ENCODE data around the gene LGALS3BP. TPM values are rescaled to one million over a fixed set of nuclear protein-coding genes. Genes with fewer than 3 reads are reported as not detected.

The LGALS3BP gene
- total and polyA plus RNA-seq, 2 of the 8 experiments (the other 6 are each of a cell fraction or from before 2014, with no cell fraction given), result 56.1 to 61.6 TPM

DNA sequence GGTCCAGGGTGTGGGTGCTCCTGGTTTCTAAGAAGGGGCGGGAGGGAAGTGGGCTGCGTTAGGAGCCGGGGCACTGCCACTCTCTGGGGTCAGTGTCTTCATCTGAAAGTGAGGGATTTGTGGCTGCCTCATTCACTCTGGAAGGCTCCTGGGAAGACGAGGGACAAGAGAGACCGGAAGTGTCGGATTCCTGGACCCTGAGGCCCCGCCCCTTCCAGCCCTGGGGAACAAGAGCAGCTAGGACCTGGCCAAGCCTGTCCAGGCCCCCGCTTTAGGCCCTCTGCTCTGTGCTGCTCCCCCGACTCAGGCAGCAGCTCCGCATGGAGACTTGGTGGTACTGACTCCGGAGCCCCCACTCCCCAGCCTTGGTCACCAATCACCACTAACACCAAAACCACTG, 6.5 kb downstream of the LGALS3BP start:
- H3K23ac ChIP-seq (ENCODE audit: insufficient read length), result no peak overlapping the region
- H3K79me1 ChIP-seq (ENCODE audit: low read depth, low read length), result no peaks in the 10 kb centered on the region
- no peaks in the 10 kb centered on the region; a peak in 2 of 8 replicates for H3K36me3 ChIP-seq (ENCODE audit: control insufficient read depth in 2 of 4, insufficient read depth in 4 of 4, low read length in 3 of 4)
- no peak overlapping the region for H3K4me2 ChIP-seq (ENCODE audit: insufficient read depth in 1 of 2, low read depth in 2 of 2, low read length in 2 of 2)
- H3K14ac ChIP-seq (ENCODE audit: insufficient read length), result no peak overlapping the region
- ChIA-PET CTCF (ENCODE audit: partially characterized antibody) (interaction anchor here (0.8 to 5.4 kb wide), 9 partner anchors 9 to 130 kb away, joined by 3 to 35 read pairs (median 13); no protein-coding TSS in a partner anchor), POLR2A (ENCODE audit: partially characterized antibody) (interaction anchor here (0.7 kb wide), 1 partner anchor 80 kb away, joined by 3 read pairs; no protein-coding TSS in a partner anchor)
- no peaks in the 10 kb centered on the region for H3K23me2 ChIP-seq (ENCODE audit: low read depth, low read length)
- no peak overlapping the region for H3K4ac ChIP-seq (replicated peaks; ENCODE audit: insufficient read length, low read depth, low read length)
- H2BK12ac ChIP-seq (ENCODE audit: low read depth, low read length), result no peak overlapping the region
- H3K27ac ChIP-seq (ENCODE audit: low read depth, low read length), result no peak overlapping the region
- no peak overlapping the region for H2AK5ac ChIP-seq (ENCODE audit: low read depth, low read length)
- H3K4me3 ChIP-seq (ENCODE audit: extremely low read depth in 1 of 4, insufficient read depth in 2 of 4, low read depth in 3 of 4, low read length in 4 of 4), result no peak overlapping the region
- DNase-seq (ENCODE audit: low read depth in 1 of 2, low spot score in 2 of 2), result peak in 1 of 2 experiments; percentile 72
- H2BK5ac ChIP-seq (ENCODE audit: low read depth, low read length), result 0 out of 2 replicates have a peak overlapping the region, but pooled peaks have one; percentile 21
- H4K20me1 ChIP-seq (replicated peaks in 1 of 2; ENCODE audit: control insufficient read depth in 1 of 2, insufficient read depth in 2 of 2, low read length in 2 of 2), result peaks cover 0 to 5% of the 10 kb centered on the region in 2 experiments
- no peak overlapping the region for H3K56ac ChIP-seq (replicated peaks; ENCODE audit: insufficient read length, low read depth, low read length)
- no peak overlapping the region for H3K9ac ChIP-seq (replicated peaks in 1 of 4; ENCODE audit: extremely low read depth in 1 of 4, low read depth in 3 of 4, low read length in 3 of 4)
- H3K27me3 ChIP-seq (replicated peaks in 1 of 4; ENCODE audit: control insufficient read depth in 3 of 4, extremely low read depth in 1 of 4, insufficient read depth in 3 of 4, low read length in 3 of 4), result no peaks in the 10 kb centered on the region
- FAIRE-seq, result no peak
- 71% methylated on average over 8 of the region's 11 CpGs; no CpG with 5 or more reads in 1 of the 2 experiments for WGBS, 2 experiments (ENCODE audit: extremely low coverage in 1 of 2, insufficient coverage in 1 of 2, insufficient read length in 1 of 2, insufficient replicate concordance in 2 of 2, low coverage in 1 of 2, low lambda C conversion rate in 2 of 2, missing lambda C conversion rate in 1 of 2)
- H3K79me2 ChIP-seq (ENCODE audit: control insufficient read depth in 1 of 2, insufficient read depth in 2 of 2, low read length in 2 of 2), result no peaks in the 10 kb centered on the region
- peak overlapping the region; percentile 89; the same call in 1 of the 2 replicates for H4K8ac ChIP-seq (ENCODE audit: extremely low read depth, insufficient read depth, low read length)
- no peak overlapping the region for H3K18ac ChIP-seq (ENCODE audit: extremely low read depth, low read length)
- no peak overlapping the region for H4K91ac ChIP-seq (replicated peaks; ENCODE audit: insufficient read length, low read length)
- no peaks in the 10 kb centered on the region for H3K9me3 ChIP-seq (ENCODE audit: insufficient read depth in 2 of 2, low read depth in 1 of 2, low read length in 1 of 2)
- H3K4me1 ChIP-seq (replicated peaks in 1 of 4; ENCODE audit: control insufficient read depth in 3 of 4, insufficient read depth in 4 of 4, low read length in 3 of 4), result peaks cover 0 to 8% (median 5%) of the 10 kb centered on the region in 4 experiments; a peak in 4 of 7 replicates
- no peak overlapping the region for H2BK120ac ChIP-seq (replicated peaks; ENCODE audit: low read depth, low read length)
- H2BK20ac ChIP-seq (ENCODE audit: low read length), result no peak overlapping the region
- no peak overlapping the region for H4K5ac ChIP-seq (ENCODE audit: insufficient read length, low read depth, low read length)
- H2AFZ ChIP-seq (ENCODE audit: low read length), result no peak overlapping the region
- H2BK15ac ChIP-seq (ENCODE audit: low read length), result no peak overlapping the region
- TF ChIP-seq RAD21 (IDR thresholded peaks at IDR 0.05 in 1 of 2, conservative IDR thresholded peaks at IDR 0.05 in 1 of 2; ENCODE audit: low read depth in 2 of 2, low read length in 2 of 2) (no peak), GTF2F1 (IDR thresholded peaks at IDR 0.05; ENCODE audit: borderline replicate concordance, low read depth, low read length) (no peak), SIX5 (IDR thresholded peaks at IDR 0.05; ENCODE audit: low read depth, low read length) (no peak), GABPA (IDR thresholded peaks at IDR 0.05; ENCODE audit: borderline replicate concordance, insufficient read depth, low read length) (no peak), HDAC2 (IDR thresholded peaks at IDR 0.05; ENCODE audit: borderline replicate concordance in 1 of 2, low read depth in 2 of 2, low read length in 2 of 2) (no peak), FOSL1 (IDR thresholded peaks at IDR 0.05; ENCODE audit: insufficient read depth, low read depth, low read length) (no peak), SP2 (IDR thresholded peaks at IDR 0.05; ENCODE audit: low read length) (no peak), EZH2 (IDR thresholded peaks at IDR 0.05; ENCODE audit: low read depth, low read length, severe bottlenecking) (no peak), KDM4A (IDR thresholded peaks at IDR 0.05; ENCODE audit: low read depth, low read length, severe bottlenecking) (no peak), RBBP5 (IDR thresholded peaks at IDR 0.05; ENCODE audit: borderline replicate concordance, low read depth, low read length) (no peak), RXRA (IDR thresholded peaks at IDR 0.05; ENCODE audit: insufficient read depth, low read depth, low read length) (no peak), ASH2L (IDR thresholded peaks at IDR 0.05; ENCODE audit: low read length) (no peak), HDAC6 (IDR thresholded peaks at IDR 0.05; ENCODE audit: low read depth, low read length) (no peak)

Data from H1 (cell line).